Measurements from ENCODE around the gene C9orf50. TPM values are rescaled to one million over a fixed set of nuclear protein-coding genes. Genes with fewer than 3 reads are reported as not detected.

C9orf50 gene
- total and polyA plus RNA-seq, 2 donors (not counting 3 experiments of a cell fraction or from before 2014, with no cell fraction given), result not detected

- Histone ChIP-seq H3K4me2 (ENCODE audit: insufficient read depth, low read length) (no peak overlapping the region), H3K27ac (ENCODE audit: insufficient read depth, low read depth, low read length) (no peak overlapping the region), H2AFZ (ENCODE audit: low read depth, low read length) (peak overlapping the region; percentile 63), H3K27me3 (ENCODE audit: control insufficient read depth in 2 of 2, insufficient read depth in 2 of 2, low read length in 2 of 2) (no peaks in the 10 kb centered on the region), H3K9ac (replicated peaks; ENCODE audit: extremely low read depth, insufficient read depth, low read length) (no peak overlapping the region), H4K20me1 (replicated peaks; ENCODE audit: control insufficient read depth, extremely low read depth, insufficient read depth, low read length) (no peaks in the 10 kb centered on the region), H3K9me3 (replicated peaks; ENCODE audit: control insufficient read depth, insufficient read depth, low read length) (no peaks in the 10 kb centered on the region), H3K36me3 (ENCODE audit: control insufficient read depth in 2 of 2, extremely low read depth in 1 of 2, insufficient read depth in 2 of 2, low read length in 2 of 2) (no peaks in the 10 kb centered on the region), H3K4me1 (ENCODE audit: control insufficient read depth, extremely low read depth, insufficient read depth, low read length) (no peaks in the 10 kb centered on the region), H3K79me2 (ENCODE audit: control insufficient read depth, insufficient read depth, low read length) (no peaks in the 10 kb centered on the region), H3K9me1 (replicated peaks; ENCODE audit: control insufficient read depth, extremely low read depth, insufficient read depth, low read length) (no peaks in the 10 kb centered on the region), H3K4me3 (replicated peaks in 1 of 3; ENCODE audit: insufficient read depth in 1 of 3, low read depth in 1 of 3, low read length in 3 of 3) (no peak overlapping the region)
- FAIRE-seq (peak; percentile 28), DNase-seq (ENCODE audit: low read depth, low spot score) (peak; percentile 14)
- no peak for TF ChIP-seq CTCF (IDR thresholded peaks at IDR 0.05; ENCODE audit: extremely low read depth in 1 of 2, insufficient read depth in 1 of 2, low read depth in 1 of 2, low read length in 2 of 2)
- intact Hi-C loops (cut with micrococcal nuclease), result loop anchor here (5.0 kb wide), 1 partner anchor 43 kb away; no protein-coding TSS in a partner anchor
- dilution Hi-C loops (cut with MboI; ENCODE audit: extremely low pct_ligation_motif_present, low sequenced_read_pairs), result no loop called here
- ChIA-PET CTCF (no interaction called here), POLR2A (no interaction called here)
- BruUV-seq (replicated peaks), result no TSS peak
Observed at GRCh38 chr9:129653823-129654553, 33.1 kb upstream of the C9orf50 start.

GRCh38 chr9:129650680-129651235, 29.9 kb upstream of the C9orf50 start:
- BruUV-seq (replicated peaks), result no TSS peak
- intact Hi-C loops (cut with micrococcal nuclease), result loop anchor here (5.0 kb wide), 1 partner anchor 47 kb away; no protein-coding TSS in a partner anchor
- no peak overlapping the region for H3K4me3 ChIP-seq (replicated peaks in 1 of 3; ENCODE audit: insufficient read depth in 1 of 3, low read depth in 1 of 3, low read length in 3 of 3)
- H3K79me2 ChIP-seq (ENCODE audit: control insufficient read depth, insufficient read depth, low read length), result no peaks in the 10 kb centered on the region
- no peaks in the 10 kb centered on the region for H3K27me3 ChIP-seq (ENCODE audit: control insufficient read depth in 2 of 2, insufficient read depth in 2 of 2, low read length in 2 of 2)
- H3K4me1 ChIP-seq (ENCODE audit: control insufficient read depth, extremely low read depth, insufficient read depth, low read length), result no peaks in the 10 kb centered on the region
- no peaks in the 10 kb centered on the region for H4K20me1 ChIP-seq (replicated peaks; ENCODE audit: control insufficient read depth, extremely low read depth, insufficient read depth, low read length)
- no peaks in the 10 kb centered on the region for H3K9me3 ChIP-seq (replicated peaks; ENCODE audit: control insufficient read depth, insufficient read depth, low read length)
- ChIA-PET CTCF (no interaction called here), POLR2A (no interaction called here)
- H3K9ac ChIP-seq (replicated peaks; ENCODE audit: extremely low read depth, insufficient read depth, low read length), result no peak overlapping the region
- H3K9me1 ChIP-seq (replicated peaks; ENCODE audit: control insufficient read depth, extremely low read depth, insufficient read depth, low read length), result no peaks in the 10 kb centered on the region
- H3K27ac ChIP-seq (ENCODE audit: insufficient read depth, low read depth, low read length), result no peak overlapping the region
- H3K36me3 ChIP-seq (ENCODE audit: control insufficient read depth in 2 of 2, extremely low read depth in 1 of 2, insufficient read depth in 2 of 2, low read length in 2 of 2), result no peaks in the 10 kb centered on the region
- DNase-seq (ENCODE audit: low read depth, low spot score), result no peak
- no peak overlapping the region for H3K4me2 ChIP-seq (ENCODE audit: insufficient read depth, low read length)
- dilution Hi-C loops (cut with MboI; ENCODE audit: extremely low pct_ligation_motif_present, low sequenced_read_pairs), result no loop called here
- no peak overlapping the region for H2AFZ ChIP-seq (ENCODE audit: low read depth, low read length)
- FAIRE-seq, result no peak
- TF ChIP-seq JUN (IDR thresholded peaks at IDR 0.05; ENCODE audit: borderline replicate concordance, insufficient read depth, insufficient read length, low read depth) (no peak), POLR2AphosphoS5 (IDR thresholded peaks at IDR 0.05; ENCODE audit: insufficient read depth, low read depth, low read length) (no peak), MAX (IDR thresholded peaks at IDR 0.05; ENCODE audit: insufficient read depth, insufficient read length) (no peak), FOS (IDR thresholded peaks at IDR 0.05; ENCODE audit: borderline replicate concordance, insufficient read depth, low read length) (no peak), CTCF (IDR thresholded peaks at IDR 0.05; ENCODE audit: extremely low read depth in 1 of 2, insufficient read depth in 1 of 2, low read depth in 1 of 2, low read length in 2 of 2) (no peak), EZH2 (IDR thresholded peaks at IDR 0.05; ENCODE audit: borderline replicate concordance, low read depth, low read length, severe bottlenecking) (no peak)
